A549 (cell line): ENCODE results near the gene C4orf50. TPM values are rescaled to one million over a fixed set of nuclear protein-coding genes. Genes with fewer than 3 reads are reported as not detected.

Source experiments
- ATAC-seq, 2 experiments: fragments of 200-7000 bp in 1 of 2; fragments of >200 bp in 1 of 2; cut with Nextera tagmentation in 1 of 2; cut with Tn5 transposase in 1 of 2; 3 replicates each; pipeline versions ENCODE4 v1.8.0 to v1.9.1; 2018 to 2020; ENCODE audit warnings: mild to moderate bottlenecking in 1 of 2, moderate library complexity in 1 of 2
- CTCF ChIA-PET: fragments of 300-600 bp; sonication (Branson Sonifier 250); formaldehyde crosslinking; extraction: SDS; loops from one replicate; lab custom pipeline; 2021; ENCODE audit warnings: antibody characterized with exemption, inconsistent platforms; lab: Yijun Ruan, JAX
- POLR2A ChIA-PET: fragments of 350-600 bp; formaldehyde crosslinking; extraction: SDS; loops from one replicate; lab custom pipeline; 2021; ENCODE audit warnings: antibody characterized with exemption, inconsistent platforms; lab: Yijun Ruan, JAX
- DNase-seq, 2 experiments: peaks; one replicate each; pipeline versions ENCODE4 v3.0.0 to v3.0.0-alpha.2; 2011 to 2016; ENCODE audit warnings: low read depth in 1 of 2, low spot score in 1 of 2
- FAIRE-seq: peaks from 2 replicates; lab custom pipeline; 2011; peaks lifted over from hg19 to GRCh38; lab: Jason Lieb, UNC
- H3K27ac ChIP-seq, 2 experiments: fragments of >200 bp; sonication (Bioruptor Twin); formaldehyde crosslinking; 3 replicates each; pipeline ENCODE4 v1.5.1; 2016 to 2017
- H3K4me1 ChIP-seq: fragments of >200 bp; sonication (Bioruptor Twin); formaldehyde crosslinking; 3 replicates; pipeline ENCODE4 v1.6.1; 2016
- H3K4me2 ChIP-seq: fragments of >200 bp; sonication (Bioruptor Twin); formaldehyde crosslinking; 3 replicates; pipeline ENCODE4 v1.6.1; 2016
- H3K4me3 ChIP-seq: fragments of >200 bp; sonication (Bioruptor Twin); formaldehyde crosslinking; 3 replicates; pipeline ENCODE4 v1.5.1; 2016
- H3K9me3 ChIP-seq: fragments of >200 bp; sonication (Bioruptor Twin); formaldehyde crosslinking; 3 replicates; pipeline ENCODE4 v1.6.1; 2016
- CBX2 ChIP-seq: fragments of 200-600 bp; sonication (generic); IDR thresholded peaks from 2 replicates; pipeline ENCODE4 v1.6.1; 2016; ENCODE audit warnings: low read depth, mild to moderate bottlenecking, borderline replicate concordance
- CBX8 ChIP-seq: fragments of 200-600 bp; sonication (generic); IDR thresholded peaks from 2 replicates; pipeline ENCODE4 v1.6.1; 2016
- CEBPB ChIP-seq, 2 experiments: fragments of >200 bp in 1 of 2; sonication (Bioruptor Twin) in 1 of 2; formaldehyde crosslinking in 1 of 2; IDR thresholded peaks; 2 replicates each; pipeline ENCODE4 v1.6.1; 2012 to 2016
- CHD2 ChIP-seq: fragments of 150-350 bp; IDR thresholded peaks from 2 replicates; pipeline ENCODE4 v1.6.1; 2014; ENCODE audit warnings: low read length; ENCODE audit not compliant: partially characterized antibody
- E2F6 ChIP-seq: IDR thresholded peaks from 2 replicates; pipeline ENCODE4 v1.6.1; 2012; ENCODE audit warnings: low read depth, borderline replicate concordance
- EHMT2 ChIP-seq: fragments of 200-600 bp; sonication (generic); IDR thresholded peaks from 2 replicates; pipeline ENCODE4 v1.6.1; 2016; ENCODE audit warnings: antibody characterized with exemption, low read depth, mild to moderate bottlenecking, moderate library complexity
- EP300 ChIP-seq, 2 experiments: fragments of >200 bp; sonication (Bioruptor Twin); formaldehyde crosslinking; IDR thresholded peaks; 2 replicates in 1 of 2; 3 replicates in 1 of 2; pipeline ENCODE4 v1.6.1; 2016 to 2017
- FOSB ChIP-seq: fragments of 250-450 bp; sonication (Bioruptor Pico); IDR thresholded peaks from 2 replicates; pipeline ENCODE4 v1.5.0; 2020; ENCODE audit warnings: mild to moderate bottlenecking, moderate library complexity
- FOSL2 ChIP-seq, 2 experiments: fragments of 450-650 bp in 1 of 2; fragments of >200 bp in 1 of 2; sonication (Bioruptor Twin) in 1 of 2; formaldehyde crosslinking; IDR thresholded peaks; 2 replicates each; pipeline versions ENCODE4 v1.5.0 to v1.6.1; 2016 to 2020; ENCODE audit warnings: mild to moderate bottlenecking in 1 of 2, moderate library complexity in 1 of 2
- GATA3 ChIP-seq: IDR thresholded peaks from 2 replicates; pipeline ENCODE4 v1.6.1; 2012; ENCODE audit warnings: borderline replicate concordance
- HDAC2 ChIP-seq: fragments of 200-600 bp; sonication (generic); IDR thresholded peaks from 2 replicates; pipeline ENCODE4 v1.6.1; 2016
- HOXA7 ChIP-seq: fragments of 250-450 bp; sonication (Bioruptor Pico); IDR thresholded peaks from 2 replicates; pipeline ENCODE4 v1.5.0; 2020; ENCODE audit warnings: mild to moderate bottlenecking, moderate library complexity
- HOXB5 ChIP-seq: fragments of 250-450 bp; sonication (Bioruptor Pico); IDR thresholded peaks from 2 replicates; pipeline ENCODE4 v1.5.0; 2020; ENCODE audit warnings: mild to moderate bottlenecking, moderate library complexity
- JUNB ChIP-seq: fragments of >200 bp; sonication (Bioruptor Twin); formaldehyde crosslinking; IDR thresholded peaks from 2 replicates; pipeline ENCODE4 v1.6.1; 2016
- KDM1A ChIP-seq: fragments of 200-600 bp; sonication (generic); IDR thresholded peaks from 2 replicates; pipeline ENCODE4 v1.6.1; 2016; ENCODE audit warnings: low read depth, mild to moderate bottlenecking
- KDM5A ChIP-seq: fragments of 200-600 bp; sonication (generic); IDR thresholded peaks from 2 replicates; pipeline ENCODE4 v1.6.1; 2016; ENCODE audit warnings: antibody characterized with exemption, mild to moderate bottlenecking
- MAX ChIP-seq: IDR thresholded peaks from 2 replicates; pipeline ENCODE4 v1.6.1; 2012
- MAZ ChIP-seq: fragments of 150-350 bp; IDR thresholded peaks from 2 replicates; pipeline ENCODE4 v1.6.1; 2014; ENCODE audit warnings: antibody characterized with exemption, low read depth, low read length, borderline replicate concordance
- PHF8 ChIP-seq: fragments of 200-600 bp; sonication (generic); IDR thresholded peaks from 2 replicates; pipeline ENCODE4 v1.6.1; 2016; ENCODE audit warnings: low read depth, mild to moderate bottlenecking, antibody characterized with exemption, moderate library complexity, borderline replicate concordance
- RAD21 ChIP-seq, 2 experiments: fragments of >200 bp in 1 of 2; sonication (Bioruptor Twin) in 1 of 2; formaldehyde crosslinking in 1 of 2; IDR thresholded peaks in 1 of 2; conservative IDR thresholded peaks in 1 of 2; 2 replicates in 1 of 2; 3 replicates in 1 of 2; pipeline ENCODE4 v1.6.1; 2012 to 2018; ENCODE audit warnings: inconsistent platforms in 1 of 2
- RNF2 ChIP-seq: fragments of 200-600 bp; sonication (generic); IDR thresholded peaks from 2 replicates; pipeline ENCODE4 v1.6.1; 2016; ENCODE audit warnings: low read depth, mild to moderate bottlenecking, antibody characterized with exemption, moderate library complexity, borderline replicate concordance
- TP53 ChIP-seq: fragments of 250-450 bp; sonication (Bioruptor Pico); IDR thresholded peaks from 2 replicates; pipeline ENCODE4 v1.5.0; 2021; ENCODE audit warnings: mild to moderate bottlenecking, moderate library complexity
- ZFP36 ChIP-seq: fragments of 450-650 bp; IDR thresholded peaks from 2 replicates; pipeline ENCODE4 v1.6.1; 2014; ENCODE audit warnings: borderline replicate concordance; ENCODE audit not compliant: partially characterized antibody
- WGBS: methylation state at CpG from one replicate; pipeline ENCODE4 v1.1.6; 2017; ENCODE audit errors: missing lambda C conversion rate; 5-methylcytosine and 5-hydroxymethylcytosine counted together
- polyA plus RNA-seq, 4 experiments: library from polyadenylated mRNA; depleted of rRNA in 3 of 4; stranded (reverse); fragments of >200 nt; fragmentation: RNase III in 1 of 4; extraction: RNeasy Plus Mini Kit Qiagen cat#74134 plus additional on column Dnase treatment in 1 of 4; gene quantifications; 2 replicates in 3 of 4; 3 replicates in 1 of 4; pipeline ENCODE4 v1.2.3, GENCODE V29; 2011 to 2017
- TF ChIP-seq, protein P1 (sequence below): fragments of 200-600 bp; sonication (generic); IDR thresholded peaks from 2 replicates; pipeline ENCODE4 v1.6.1; 2016; ENCODE audit warnings: antibody characterized with exemption, mild to moderate bottlenecking, moderate library complexity
- TF ChIP-seq, protein P2 (sequence below): fragments of 450-650 bp; IDR thresholded peaks from 2 replicates; pipeline ENCODE4 v1.6.1; 2014; ENCODE audit warnings: antibody characterized with exemption

C4orf50 gene
- polyA plus RNA-seq, 2 of the 4 experiments (the other 2 are of a cell fraction), result not detected

GRCh38 chr4:5912614-5913019, 105.6 kb downstream of the C4orf50 start:
- H3K4me2 ChIP-seq, result no peak overlapping the region
- no peak overlapping the region for H3K27ac ChIP-seq
- no peak for ATAC-seq
- no peak for FAIRE-seq
- CTCF ChIA-PET, result no interaction called here
- no peaks in the 10 kb centered on the region for H3K9me3 ChIP-seq
- H3K4me3 ChIP-seq, result no peak overlapping the region
- 67% methylated on average over 1 of the region's 1 CpG for WGBS
- no peak for DNase-seq
- POLR2A ChIA-PET, result no interaction called here
- TF ChIP-seq FOSB (CRISPR knock-in tag) (no peak), KDM5A (no peak), GATA3 (no peak), RNF2 (no peak), EP300 (IDR thresholded peaks at IDR 0.05) (no peak), TP53 (CRISPR knock-in tag) (no peak), CEBPB (IDR thresholded peaks at IDR 0.05) (no peak), MAX (no peak), E2F6 (no peak), CHD2 (no peak), HOXA7 (no peak), PHF8 (no peak), FOSL2 (IDR thresholded peaks at IDR 0.05) (no peak), FOSL2 (CRISPR knock-in tag; IDR thresholded peaks at IDR 0.05) (no peak), KDM1A (no peak), HDAC2 (no peak)
- TF ChIP-seq, protein P1, sequence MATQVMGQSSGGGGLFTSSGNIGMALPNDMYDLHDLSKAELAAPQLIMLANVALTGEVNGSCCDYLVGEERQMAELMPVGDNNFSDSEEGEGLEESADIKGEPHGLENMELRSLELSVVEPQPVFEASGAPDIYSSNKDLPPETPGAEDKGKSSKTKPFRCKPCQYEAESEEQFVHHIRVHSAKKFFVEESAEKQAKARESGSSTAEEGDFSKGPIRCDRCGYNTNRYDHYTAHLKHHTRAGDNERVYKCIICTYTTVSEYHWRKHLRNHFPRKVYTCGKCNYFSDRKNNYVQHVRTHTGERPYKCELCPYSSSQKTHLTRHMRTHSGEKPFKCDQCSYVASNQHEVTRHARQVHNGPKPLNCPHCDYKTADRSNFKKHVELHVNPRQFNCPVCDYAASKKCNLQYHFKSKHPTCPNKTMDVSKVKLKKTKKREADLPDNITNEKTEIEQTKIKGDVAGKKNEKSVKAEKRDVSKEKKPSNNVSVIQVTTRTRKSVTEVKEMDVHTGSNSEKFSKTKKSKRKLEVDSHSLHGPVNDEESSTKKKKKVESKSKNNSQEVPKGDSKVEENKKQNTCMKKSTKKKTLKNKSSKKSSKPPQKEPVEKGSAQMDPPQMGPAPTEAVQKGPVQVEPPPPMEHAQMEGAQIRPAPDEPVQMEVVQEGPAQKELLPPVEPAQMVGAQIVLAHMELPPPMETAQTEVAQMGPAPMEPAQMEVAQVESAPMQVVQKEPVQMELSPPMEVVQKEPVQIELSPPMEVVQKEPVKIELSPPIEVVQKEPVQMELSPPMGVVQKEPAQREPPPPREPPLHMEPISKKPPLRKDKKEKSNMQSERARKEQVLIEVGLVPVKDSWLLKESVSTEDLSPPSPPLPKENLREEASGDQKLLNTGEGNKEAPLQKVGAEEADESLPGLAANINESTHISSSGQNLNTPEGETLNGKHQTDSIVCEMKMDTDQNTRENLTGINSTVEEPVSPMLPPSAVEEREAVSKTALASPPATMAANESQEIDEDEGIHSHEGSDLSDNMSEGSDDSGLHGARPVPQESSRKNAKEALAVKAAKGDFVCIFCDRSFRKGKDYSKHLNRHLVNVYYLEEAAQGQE, result no peak
- H3K4me1 ChIP-seq, result no peaks in the 10 kb centered on the region

GRCh38 chr4:5908876-5909427, 109.3 kb downstream of the C4orf50 start:
- no peak for TF ChIP-seq FOSB (CRISPR knock-in tag)
- no peak for TF ChIP-seq CHD2
- TF ChIP-seq, protein P1, result no peak
- TF ChIP-seq MAZ, result no peak
- TF ChIP-seq EHMT2, result no peak
- no peak for TF ChIP-seq JUNB
- no peak for TF ChIP-seq CBX2
- TF ChIP-seq RAD21 (conservative IDR thresholded peaks at IDR 0.05 in 1 of 2, IDR thresholded peaks at IDR 0.05 in 1 of 2), result no peak
- TF ChIP-seq CBX8, result no peak
- TF ChIP-seq TP53 (CRISPR knock-in tag), result no peak
- no peak for TF ChIP-seq HOXB5 (CRISPR knock-in tag)
- TF ChIP-seq, protein P2, sequence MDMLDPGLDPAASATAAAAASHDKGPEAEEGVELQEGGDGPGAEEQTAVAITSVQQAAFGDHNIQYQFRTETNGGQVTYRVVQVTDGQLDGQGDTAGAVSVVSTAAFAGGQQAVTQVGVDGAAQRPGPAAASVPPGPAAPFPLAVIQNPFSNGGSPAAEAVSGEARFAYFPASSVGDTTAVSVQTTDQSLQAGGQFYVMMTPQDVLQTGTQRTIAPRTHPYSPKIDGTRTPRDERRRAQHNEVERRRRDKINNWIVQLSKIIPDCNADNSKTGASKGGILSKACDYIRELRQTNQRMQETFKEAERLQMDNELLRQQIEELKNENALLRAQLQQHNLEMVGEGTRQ, result no peak
- no peak for TF ChIP-seq PHF8
- TF ChIP-seq KDM1A, result no peak
- TF ChIP-seq CEBPB (IDR thresholded peaks at IDR 0.05), result no peak
- TF ChIP-seq RNF2, result no peak
- no peak for TF ChIP-seq ZFP36
- DNase-seq, result no peak
- no peak overlapping the region for H3K27ac ChIP-seq
- 19% methylated on average over 3 of the region's 3 CpGs for WGBS
- no peak for ATAC-seq
- no peak for FAIRE-seq
- no peaks in the 10 kb centered on the region; the same call in 2 of the 3 replicates for H3K9me3 ChIP-seq
- H3K4me1 ChIP-seq, result no peaks in the 10 kb centered on the region
- no peak overlapping the region for H3K4me2 ChIP-seq
- ChIA-PET POLR2A (no interaction called here), CTCF (no interaction called here)
- no peak overlapping the region for H3K4me3 ChIP-seq
